WTC11 (cell line): Measurements from ENCODE around the gene STAT3. TPM values are rescaled to one million over a fixed set of nuclear protein-coding genes. Genes with fewer than 3 reads are reported as not detected.

Experiments
- ATAC-seq: fragments of 200-7000 bp; cut with Tn5 transposase; 2 replicates; pipeline ENCODE4 v1.10.0; 2021; ENCODE audit warnings: mild to moderate bottlenecking, moderate library complexity
- CTCF ChIA-PET: fragments of 300-600 bp; sonication (Branson Sonifier 250); formaldehyde crosslinking; loops from one replicate; lab custom pipeline; 2021; ENCODE audit warnings: antibody characterized with exemption; lab: Charles Lee
- POLR2A ChIA-PET: fragments of 350-600 bp; sonication (Branson Sonifier 250); formaldehyde crosslinking; loops from one replicate; lab custom pipeline; 2021; ENCODE audit warnings: antibody characterized with exemption; lab: Charles Lee
- DNase-seq: peaks from one replicate; pipeline ENCODE4 v3.0.0; 2021; ENCODE audit warnings: low spot score
- H3K27ac Mint-ChIP-seq: 2 replicates; pipeline ENCODE4 v1.8.0; 2021; ENCODE audit warnings: mixed read lengths
- H3K27me3 Mint-ChIP-seq: 2 replicates; pipeline ENCODE4 v1.8.0; 2021; ENCODE audit warnings: low read depth, mild to moderate bottlenecking, moderate library complexity, mixed read lengths
- H3K36me3 Mint-ChIP-seq: 2 replicates; pipeline ENCODE4 v1.8.0; 2021; ENCODE audit warnings: mixed read lengths
- H3K4me1 Mint-ChIP-seq: 2 replicates; pipeline ENCODE4 v1.8.0; 2022; ENCODE audit warnings: mixed read lengths
- H3K4me3 Mint-ChIP-seq: 2 replicates; pipeline ENCODE4 v1.8.0; 2021; ENCODE audit warnings: mild to moderate bottlenecking, moderate library complexity, mixed read lengths
- H3K9me3 Mint-ChIP-seq: 2 replicates; pipeline ENCODE4 v1.8.0; 2021; ENCODE audit warnings: mixed read lengths
- ATF6 ChIP-seq: sonication (generic); formaldehyde crosslinking; IDR thresholded peaks from 2 replicates; pipeline ENCODE4 v1.8.1; 2023; ENCODE audit warnings: mild to moderate bottlenecking, missing genetic modification reagents
- CBFB ChIP-seq: sonication (generic); formaldehyde crosslinking; IDR thresholded peaks from 2 replicates; pipeline ENCODE4 v1.8.1; 2022; ENCODE audit warnings: mild to moderate bottlenecking, low read depth, missing genetic modification reagents
- ELF4 ChIP-seq: sonication (generic); formaldehyde crosslinking; IDR thresholded peaks from 2 replicates; pipeline ENCODE4 v1.8.1; 2022; ENCODE audit warnings: low read depth, mild to moderate bottlenecking, moderate library complexity, missing genetic modification reagents
- ESRRA ChIP-seq: sonication (generic); formaldehyde crosslinking; IDR thresholded peaks from 2 replicates; pipeline ENCODE4 v1.8.1; 2022; ENCODE audit warnings: mild to moderate bottlenecking, missing genetic modification reagents, borderline replicate concordance
- FOXP1 ChIP-seq: sonication (generic); formaldehyde crosslinking; IDR thresholded peaks from 2 replicates; pipeline ENCODE4 v1.8.0; 2022; ENCODE audit warnings: missing genetic modification reagents, mild to moderate bottlenecking, moderate library complexity, borderline replicate concordance
- GRHL2 ChIP-seq: fragments of 250-450 bp; sonication (Bioruptor Pico); IDR thresholded peaks from 2 replicates; pipeline ENCODE4 v1.8.0; 2022; ENCODE audit warnings: mild to moderate bottlenecking, moderate library complexity; ENCODE audit not compliant: insufficient replicate concordance, severe bottlenecking
- KAT7 ChIP-seq: sonication (generic); formaldehyde crosslinking; IDR thresholded peaks from 2 replicates; pipeline ENCODE4 v1.8.1; 2023; ENCODE audit warnings: missing genetic modification reagents, mild to moderate bottlenecking, borderline replicate concordance
- MAX ChIP-seq: sonication (generic); formaldehyde crosslinking; IDR thresholded peaks from 2 replicates; pipeline ENCODE4 v1.8.0; 2022; ENCODE audit warnings: mild to moderate bottlenecking, missing genetic modification reagents
- MYBL2 ChIP-seq: sonication (generic); formaldehyde crosslinking; IDR thresholded peaks from 2 replicates; pipeline ENCODE4 v1.8.1; 2023; ENCODE audit warnings: mild to moderate bottlenecking, moderate library complexity, missing genetic modification reagents
- NR1H2 ChIP-seq: sonication (generic); formaldehyde crosslinking; IDR thresholded peaks from 2 replicates; pipeline ENCODE4 v1.9.0; 2021; ENCODE audit warnings: mild to moderate bottlenecking, moderate library complexity, missing genetic modification reagents
- NR3C1 ChIP-seq: sonication (generic); formaldehyde crosslinking; conservative IDR thresholded peaks from 2 replicates; pipeline ENCODE4 v1.8.1; 2023; ENCODE audit warnings: low read depth, mild to moderate bottlenecking, missing genetic modification reagents
- PREB ChIP-seq: sonication (generic); formaldehyde crosslinking; IDR thresholded peaks from 2 replicates; pipeline ENCODE4 v1.8.1; 2022; ENCODE audit warnings: mild to moderate bottlenecking, missing genetic modification reagents, moderate library complexity, borderline replicate concordance
- SMAD4 ChIP-seq: sonication (generic); formaldehyde crosslinking; IDR thresholded peaks from 2 replicates; pipeline ENCODE4 v1.8.0; 2022; ENCODE audit warnings: mild to moderate bottlenecking, missing genetic modification reagents
- SOX15 ChIP-seq: fragments of 250-450 bp; sonication (Bioruptor Pico); IDR thresholded peaks from 2 replicates; pipeline ENCODE4 v1.9.0; 2021; ENCODE audit warnings: mild to moderate bottlenecking
- USF1 ChIP-seq: sonication (generic); formaldehyde crosslinking; IDR thresholded peaks from 2 replicates; pipeline ENCODE4 v1.8.0; 2022; ENCODE audit warnings: mild to moderate bottlenecking, missing genetic modification reagents
- ZNF232 ChIP-seq: sonication (generic); formaldehyde crosslinking; IDR thresholded peaks from 2 replicates; pipeline ENCODE4 v1.8.0; 2022; ENCODE audit warnings: mild to moderate bottlenecking, missing genetic modification reagents
- ZNF416 ChIP-seq: fragments of 250-450 bp; sonication (Bioruptor Pico); IDR thresholded peaks from 2 replicates; pipeline ENCODE4 v1.9.0; 2021; ENCODE audit warnings: mild to moderate bottlenecking, inconsistent platforms
- ZSCAN18 ChIP-seq: fragments of 250-450 bp; sonication (Bioruptor Pico); IDR thresholded peaks from 2 replicates; pipeline ENCODE4 v2.1.2; 2022; ENCODE audit warnings: mild to moderate bottlenecking, moderate library complexity
- total RNA-seq: library from RNA; stranded (reverse); gene quantifications from 3 replicates; pipeline ENCODE4 v1.2.3, GENCODE V29; 2021
- TF ChIP-seq, protein P1 (sequence below): sonication (generic); formaldehyde crosslinking; IDR thresholded peaks from 2 replicates; pipeline ENCODE4 v1.8.1; 2022; ENCODE audit warnings: missing genetic modification reagents, borderline replicate concordance
- TF ChIP-seq, protein P2 (sequence below): sonication (generic); formaldehyde crosslinking; IDR thresholded peaks from 2 replicates; pipeline ENCODE4 v1.8.0; 2022; ENCODE audit warnings: mild to moderate bottlenecking, missing genetic modification reagents

STAT3 gene
- total RNA-seq, 1 experiment from 2014 or later, result 98.0 TPM

- H3K4me3 Mint-ChIP-seq, result peak overlapping the region; percentile 70
These were observed 101.6 kb downstream of the STAT3 start for GRCh38 chr17:42286411-42287221.

DNA sequence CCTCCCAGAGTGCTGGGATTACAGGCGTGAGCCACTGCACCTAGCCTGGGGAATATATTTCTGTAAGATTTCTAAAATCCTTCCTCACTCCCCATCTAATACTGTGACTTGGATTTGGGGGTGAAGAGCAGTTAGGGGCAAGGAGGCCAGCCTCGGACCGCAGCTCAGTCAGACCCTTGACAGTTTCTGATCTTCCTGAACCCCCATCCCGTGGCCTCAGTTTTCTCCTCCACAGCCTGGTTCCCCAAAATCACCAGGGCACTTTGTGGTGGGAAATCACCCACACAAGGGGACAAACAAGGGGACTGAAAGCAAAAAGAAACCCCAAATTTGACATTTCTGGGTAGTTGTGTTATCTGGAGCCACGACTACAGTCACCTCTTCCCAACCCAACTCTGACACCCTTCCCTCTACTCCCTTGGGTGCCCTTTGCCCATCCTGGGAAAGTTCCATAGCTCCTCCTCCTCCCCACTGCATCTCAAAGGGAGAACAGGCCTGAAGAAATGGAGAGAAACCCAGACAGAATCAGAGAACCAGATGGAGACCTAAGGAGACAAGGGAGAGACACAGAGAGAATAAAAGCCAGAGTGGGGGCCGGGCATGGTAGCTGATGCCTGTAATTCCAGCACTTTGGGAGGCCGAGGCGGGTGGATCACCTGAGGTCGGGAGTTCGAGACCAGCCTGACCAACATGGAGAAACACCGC lies 102.7 kb downstream of the STAT3 start:
- DNase-seq (no peak), ATAC-seq (no peak)
- Mint-ChIP-seq H3K9me3 (no peaks in the 10 kb centered on the region), H3K27ac (no peak overlapping the region), H3K4me3 (no peak overlapping the region), H3K36me3 (no peaks in the 10 kb centered on the region), H3K4me1 (peaks cover 27% of the 10 kb centered on the region), H3K27me3 (peaks cover 33% of the 10 kb centered on the region)
- ChIA-PET CTCF (interaction anchor here (1.6 kb wide), 1 partner anchor 63 kb away, joined by 5 read pairs; no protein-coding TSS in a partner anchor), POLR2A (interaction anchor here (0.7 kb wide), 1 partner anchor 44 kb away, joined by 8 read pairs; no protein-coding TSS in a partner anchor)
- no peak for TF ChIP-seq CBFB (CRISPR knock-in tag)
- TF ChIP-seq KAT7 (CRISPR knock-in tag), result no peak
- TF ChIP-seq FOXP1 (CRISPR knock-in tag), result no peak
- TF ChIP-seq, protein P1, sequence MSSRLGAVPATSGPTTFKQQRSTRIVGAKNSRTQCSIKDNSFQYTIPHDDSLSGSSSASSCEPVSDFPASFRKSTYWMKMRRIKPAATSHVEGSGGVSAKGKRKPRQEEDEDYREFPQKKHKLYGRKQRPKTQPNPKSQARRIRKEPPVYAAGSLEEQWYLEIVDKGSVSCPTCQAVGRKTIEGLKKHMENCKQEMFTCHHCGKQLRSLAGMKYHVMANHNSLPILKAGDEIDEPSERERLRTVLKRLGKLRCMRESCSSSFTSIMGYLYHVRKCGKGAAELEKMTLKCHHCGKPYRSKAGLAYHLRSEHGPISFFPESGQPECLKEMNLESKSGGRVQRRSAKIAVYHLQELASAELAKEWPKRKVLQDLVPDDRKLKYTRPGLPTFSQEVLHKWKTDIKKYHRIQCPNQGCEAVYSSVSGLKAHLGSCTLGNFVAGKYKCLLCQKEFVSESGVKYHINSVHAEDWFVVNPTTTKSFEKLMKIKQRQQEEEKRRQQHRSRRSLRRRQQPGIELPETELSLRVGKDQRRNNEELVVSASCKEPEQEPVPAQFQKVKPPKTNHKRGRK, result no peak
- TF ChIP-seq USF1 (CRISPR knock-in tag), result no peak
- no peak for TF ChIP-seq NR3C1 (CRISPR knock-in tag)
- TF ChIP-seq ZNF416 (CRISPR knock-in tag), result no peak
- TF ChIP-seq ZSCAN18 (CRISPR knock-in tag), result no peak
- no peak for TF ChIP-seq ZNF232
- TF ChIP-seq, protein P2, sequence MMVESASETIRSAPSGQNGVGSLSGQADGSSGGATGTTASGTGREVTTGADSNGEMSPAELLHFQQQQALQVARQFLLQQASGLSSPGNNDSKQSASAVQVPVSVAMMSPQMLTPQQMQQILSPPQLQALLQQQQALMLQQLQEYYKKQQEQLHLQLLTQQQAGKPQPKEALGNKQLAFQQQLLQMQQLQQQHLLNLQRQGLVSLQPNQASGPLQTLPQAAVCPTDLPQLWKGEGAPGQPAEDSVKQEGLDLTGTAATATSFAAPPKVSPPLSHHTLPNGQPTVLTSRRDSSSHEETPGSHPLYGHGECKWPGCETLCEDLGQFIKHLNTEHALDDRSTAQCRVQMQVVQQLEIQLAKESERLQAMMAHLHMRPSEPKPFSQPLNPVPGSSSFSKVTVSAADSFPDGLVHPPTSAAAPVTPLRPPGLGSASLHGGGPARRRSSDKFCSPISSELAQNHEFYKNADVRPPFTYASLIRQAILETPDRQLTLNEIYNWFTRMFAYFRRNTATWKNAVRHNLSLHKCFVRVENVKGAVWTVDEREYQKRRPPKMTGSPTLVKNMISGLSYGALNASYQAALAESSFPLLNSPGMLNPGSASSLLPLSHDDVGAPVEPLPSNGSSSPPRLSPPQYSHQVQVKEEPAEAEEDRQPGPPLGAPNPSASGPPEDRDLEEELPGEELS (CRISPR knock-in tag), result no peak
- no peak for TF ChIP-seq ELF4 (CRISPR knock-in tag)
- no peak for TF ChIP-seq NR1H2
- TF ChIP-seq MAX (CRISPR knock-in tag), result no peak
- TF ChIP-seq PREB (CRISPR knock-in tag), result no peak
- no peak for TF ChIP-seq MYBL2 (CRISPR knock-in tag)

More at GRCh38 chr17:42286411-42287221, 101.6 kb downstream of the STAT3 start:
- H3K36me3 Mint-ChIP-seq, result no peaks in the 10 kb centered on the region
- H3K4me1 Mint-ChIP-seq, result peaks cover 24% of the 10 kb centered on the region
- CTCF ChIA-PET, result no interaction called here
- no peak for DNase-seq
- no peak overlapping the region for H3K27ac Mint-ChIP-seq
- TF ChIP-seq ATF6 (no peak), ESRRA (no peak), MAX (CRISPR knock-in tag) (no peak), SMAD4 (CRISPR knock-in tag) (no peak), GRHL2 (no peak), SOX15 (no peak), FOXP1 (CRISPR knock-in tag) (no peak), NR3C1 (CRISPR knock-in tag) (no peak)
- H3K27me3 Mint-ChIP-seq, result peaks cover 35% of the 10 kb centered on the region
- no peak for ATAC-seq
- POLR2A ChIA-PET, result no interaction called here
- no peaks in the 10 kb centered on the region for H3K9me3 Mint-ChIP-seq
